ENCODE data around the gene ITCH.
A peak's percentile ranks its signal among the peaks of the same experiment; 100 is the strongest.

ITCH gene

GRCh38 chr20:34540596-34541263 is 177.7 kb downstream of the ITCH start:
- POLR2A ChIA-PET: interaction anchor here (0.6 to 1.0 kb wide), 2 partner anchors 238 to 1298 kb away, joined by 3 to 8 read pairs; partner anchors contain the start of gene AHCY

GRCh38 chr20:34541264-34541901 is 178.3 kb downstream of the ITCH start:
- H3K36me3 ChIP-seq (ENCODE audit: control insufficient read depth in 2 of 2, insufficient read depth in 1 of 2, low read length in 2 of 2): peaks cover 0 to 57% of the 10 kb centered on the region in 2 experiments; a peak in 2 of 3 replicates
- TF ChIP-seq ZNF513 (tag by site-specific recombination; IDR thresholded peaks at IDR 0.05): no peak
- no peak overlapping the region for H3K4me3 ChIP-seq (ENCODE audit: low read depth, low read length)
- no peak overlapping the region for H3K27ac ChIP-seq (ENCODE audit: extremely low read depth, low read depth, low read length)
- ChIA-PET POLR2A (interaction anchor here (0.6 kb wide), 1 partner anchor 120 kb away, joined by 3 read pairs; no protein-coding TSS in a partner anchor), CTCF (interaction anchor here (3.0 kb wide), 1 partner anchor 167 kb away, joined by 8 read pairs; no protein-coding TSS in a partner anchor)
- no peaks in the 10 kb centered on the region for H3K9me3 ChIP-seq (ENCODE audit: control insufficient read depth, insufficient read depth, low read depth, low read length)
- H3K4me1 ChIP-seq (ENCODE audit: control insufficient read depth, insufficient read depth, low read length): no peaks in the 10 kb centered on the region

More at GRCh38 chr20:34540596-34541263, 177.7 kb downstream of the ITCH start:
- CTCF ChIA-PET: interaction anchor here (0.7 to 3.4 kb wide), 3 partner anchors 10 to 906 kb away, joined by 4 to 22 read pairs (median 8); no protein-coding TSS in a partner anchor
- Histone ChIP-seq H3K36me3 (ENCODE audit: control insufficient read depth in 2 of 2, insufficient read depth in 1 of 2, low read length in 2 of 2) (peaks cover 0 to 64% of the 10 kb centered on the region in 2 experiments; a peak in 2 of 3 replicates), H3K4me1 (ENCODE audit: control insufficient read depth, insufficient read depth, low read length) (no peaks in the 10 kb centered on the region), H3K27ac (ENCODE audit: extremely low read depth, low read depth, low read length) (0 out of 2 replicates have a peak overlapping the region, but pooled peaks have one; percentile 16), H3K4me3 (ENCODE audit: low read depth, low read length) (no peak overlapping the region), H3K9me3 (ENCODE audit: control insufficient read depth, insufficient read depth, low read depth, low read length) (no peaks in the 10 kb centered on the region)
- TF ChIP-seq ZNF837 (tag by site-specific recombination; IDR thresholded peaks at IDR 0.05): no peak
- peak; percentile 97 for TF ChIP-seq ZNF133 (tag by site-specific recombination; IDR thresholded peaks at IDR 0.05)

- no peaks in the 10 kb centered on the region for H3K9me3 ChIP-seq (ENCODE audit: control insufficient read depth, insufficient read depth, low read depth, low read length)
- CTCF ChIA-PET: interaction anchor here (3.0 kb wide), 1 partner anchor 166 kb away, joined by 8 read pairs; no protein-coding TSS in a partner anchor
- no peak overlapping the region for H3K27ac ChIP-seq (ENCODE audit: extremely low read depth, low read depth, low read length)
Observed at GRCh38 chr20:34541917-34542316, 178.8 kb downstream of the ITCH start.

More at GRCh38 chr20:34541917-34542316, 178.8 kb downstream of the ITCH start:
- H3K4me3 ChIP-seq (ENCODE audit: low read depth, low read length): no peak overlapping the region
- H3K36me3 ChIP-seq (ENCODE audit: control insufficient read depth in 2 of 2, insufficient read depth in 1 of 2, low read length in 2 of 2): peaks cover 0 to 54% of the 10 kb centered on the region in 2 experiments; a peak in 2 of 3 replicates
- H3K4me1 ChIP-seq (ENCODE audit: control insufficient read depth, insufficient read depth, low read length): no peaks in the 10 kb centered on the region
- POLR2A ChIA-PET: interaction anchor here (0.6 kb wide), 1 partner anchor 119 kb away, joined by 3 read pairs; no protein-coding TSS in a partner anchor
- TF ChIP-seq ZNF2 (tag by site-specific recombination; IDR thresholded peaks at IDR 0.05): no peak
- no peak for TF ChIP-seq ZBTB8A (tag by site-specific recombination; IDR thresholded peaks at IDR 0.05)
- no peak for TF ChIP-seq ZNF391 (tag by site-specific recombination; IDR thresholded peaks at IDR 0.05; ENCODE audit: borderline replicate concordance, low read depth)
- no peak for TF ChIP-seq HOXC10 (CRISPR knock-in tag; IDR thresholded peaks at IDR 0.05)
- TF ChIP-seq ZNF121 (tag by site-specific recombination; IDR thresholded peaks at IDR 0.05): no peak
- no peak for TF ChIP-seq ZNF214 (tag by site-specific recombination; IDR thresholded peaks at IDR 0.05; ENCODE audit: borderline replicate concordance)
- TF ChIP-seq ZNF362 (tag by site-specific recombination; IDR thresholded peaks at IDR 0.05): no peak
- TF ChIP-seq KLF16 (tag by site-specific recombination; IDR thresholded peaks at IDR 0.05): no peak
- no peak for TF ChIP-seq ZNF211 (tag by site-specific recombination; IDR thresholded peaks at IDR 0.05; ENCODE audit: low read depth)
- no peak for TF ChIP-seq ZBTB11 (tag by site-specific recombination; conservative IDR thresholded peaks at IDR 0.05; ENCODE audit: low read depth)
